ENCODE data around the gene KLHDC4. TPM values are rescaled to one million over a fixed set of nuclear protein-coding genes. Genes with fewer than 3 reads are reported as not detected.

KLHDC4 gene
- total and polyA plus RNA-seq, 10 of the 15 experiments (the other 5 are each of a cell fraction or from before 2014, with no cell fraction given), result 0.80 to 62.1 (median 32.8) TPM

DNA sequence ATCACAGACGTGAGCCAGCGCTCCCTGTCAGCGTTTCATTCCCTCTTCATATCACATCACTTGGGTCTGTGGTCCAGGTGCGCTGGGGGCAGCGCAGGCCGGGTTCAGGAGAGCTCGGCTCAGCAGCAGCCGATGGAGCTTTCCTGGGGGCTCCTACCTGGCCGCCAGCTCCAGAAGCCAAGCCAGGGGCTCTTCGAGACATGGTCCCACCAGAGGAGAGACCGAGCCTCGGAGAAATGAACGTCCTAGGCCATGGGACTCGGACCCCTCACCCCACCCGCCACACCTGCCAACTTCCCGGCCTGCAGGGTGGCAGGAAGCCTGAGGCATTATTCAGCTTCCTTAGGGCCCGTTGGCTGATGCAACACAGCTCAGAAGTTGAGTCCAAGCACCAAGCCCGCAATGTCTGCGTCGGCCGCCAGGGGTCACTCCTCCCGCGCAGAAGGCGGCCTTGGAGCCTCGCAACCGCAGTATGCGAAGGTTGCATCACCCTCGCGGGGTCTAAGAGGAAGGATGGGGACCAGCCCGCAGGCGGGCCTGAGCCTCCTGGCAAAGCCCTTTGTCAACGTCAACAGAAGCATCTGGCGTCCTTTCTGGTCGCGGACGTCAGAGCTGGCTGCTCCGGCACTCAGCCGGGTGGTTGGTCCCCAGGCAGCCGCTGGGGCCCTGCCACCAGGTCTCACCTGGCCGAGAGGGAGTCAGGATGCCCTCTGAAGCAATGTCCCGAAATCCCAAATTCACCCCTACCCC is 13.2 kb upstream of the KLHDC4 start (continued):
- TF ChIP-seq EGR1 (IDR thresholded peaks at IDR 0.05; ENCODE audit: borderline replicate concordance in 1 of 2, low read depth in 2 of 2, low read length in 2 of 2) (peak in 1 of 2 experiments; percentile 27; a peak in 1 of 3 replicates), HDGF (IDR thresholded peaks at IDR 0.05) (peak; percentile 67; the same call in 1 of the 2 replicates), NFYA (IDR thresholded peaks at IDR 0.05; ENCODE audit: borderline replicate concordance, low read depth, low read length) (no peak), BMI1 (IDR thresholded peaks at IDR 0.05; ENCODE audit: borderline replicate concordance) (no peak), LARP7 (IDR thresholded peaks at IDR 0.05) (peak; percentile 67), ZNF217 (IDR thresholded peaks at IDR 0.05) (no peak), MTA2 (IDR thresholded peaks at IDR 0.05; ENCODE audit: low read depth) (no peak), BHLHE40 (IDR thresholded peaks at IDR 0.05; ENCODE audit: borderline replicate concordance in 1 of 2, low read depth in 2 of 2, low read length in 1 of 2) (peak; percentile 56 to 63; a peak in 2 of 4 replicates), SMC3 (IDR thresholded peaks at IDR 0.05; ENCODE audit: borderline replicate concordance, low read length) (peak; percentile 99), TARDBP (IDR thresholded peaks at IDR 0.05; ENCODE audit: borderline replicate concordance) (no peak), BCL3 (IDR thresholded peaks at IDR 0.05; ENCODE audit: borderline replicate concordance, insufficient read depth, low read depth, low read length, poor library complexity, severe bottlenecking) (no peak), ETV6 (conservative IDR thresholded peaks at IDR 0.05 in 1 of 2, IDR thresholded peaks at IDR 0.05 in 1 of 2; ENCODE audit: borderline replicate concordance in 1 of 2, low read depth in 1 of 2) (0 out of 4 replicates have a peak, but pooled peaks of 1 of the 2 experiments have one; percentile 22), SREBF1 (IDR thresholded peaks at IDR 0.05; ENCODE audit: low read length) (no peak), PAX5 (IDR thresholded peaks at IDR 0.05; ENCODE audit: borderline replicate concordance, low read depth, low read length) (peak; percentile 56; the same call in 1 of the 2 replicates), YBX1 (IDR thresholded peaks at IDR 0.05) (no peak), MLLT1 (IDR thresholded peaks at IDR 0.05) (peak; percentile 40; the same call in 1 of the 2 replicates), NFIC (IDR thresholded peaks at IDR 0.05; ENCODE audit: low read depth, low read length) (no peak), SRF (IDR thresholded peaks at IDR 0.05; ENCODE audit: low read depth in 2 of 2, low read length in 2 of 2) (no peak), RB1 (IDR thresholded peaks at IDR 0.05; ENCODE audit: borderline replicate concordance) (no peak; the same call in 1 of the 2 replicates), IKZF1 (conservative IDR thresholded peaks at IDR 0.05) (peak; percentile 60)
- TF ChIP-seq, protein P1, sequence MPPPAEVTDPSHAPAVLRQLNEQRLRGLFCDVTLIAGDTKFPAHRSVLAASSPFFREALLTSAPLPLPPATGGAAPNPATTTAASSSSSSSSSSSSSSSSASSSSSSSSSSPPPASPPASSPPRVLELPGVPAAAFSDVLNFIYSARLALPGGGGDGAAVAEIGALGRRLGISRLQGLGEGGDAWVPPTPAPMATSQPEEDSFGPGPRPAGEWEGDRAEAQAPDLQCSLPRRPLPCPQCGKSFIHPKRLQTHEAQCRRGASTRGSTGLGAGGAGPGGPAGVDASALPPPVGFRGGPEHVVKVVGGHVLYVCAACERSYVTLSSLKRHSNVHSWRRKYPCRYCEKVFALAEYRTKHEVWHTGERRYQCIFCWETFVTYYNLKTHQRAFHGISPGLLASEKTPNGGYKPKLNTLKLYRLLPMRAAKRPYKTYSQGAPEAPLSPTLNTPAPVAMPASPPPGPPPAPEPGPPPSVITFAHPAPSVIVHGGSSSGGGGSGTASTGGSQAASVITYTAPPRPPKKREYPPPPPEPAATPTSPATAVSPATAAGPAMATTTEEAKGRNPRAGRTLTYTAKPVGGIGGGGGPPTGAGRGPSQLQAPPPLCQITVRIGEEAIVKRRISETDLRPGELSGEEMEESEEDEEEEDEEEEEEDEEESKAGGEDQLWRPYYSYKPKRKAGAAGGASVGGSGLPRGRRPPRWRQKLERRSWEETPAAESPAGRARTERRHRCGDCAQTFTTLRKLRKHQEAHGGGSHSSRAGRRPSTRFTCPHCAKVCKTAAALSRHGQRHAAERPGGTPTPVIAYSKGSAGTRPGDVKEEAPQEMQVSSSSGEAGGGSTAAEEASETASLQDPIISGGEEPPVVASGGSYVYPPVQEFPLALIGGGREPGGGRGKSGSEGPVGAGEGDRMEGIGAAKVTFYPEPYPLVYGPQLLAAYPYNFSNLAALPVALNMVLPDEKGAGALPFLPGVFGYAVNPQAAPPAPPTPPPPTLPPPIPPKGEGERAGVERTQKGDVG (CRISPR knock-in tag; IDR thresholded peaks at IDR 0.05), result no peak
- TF ChIP-seq, protein P2, sequence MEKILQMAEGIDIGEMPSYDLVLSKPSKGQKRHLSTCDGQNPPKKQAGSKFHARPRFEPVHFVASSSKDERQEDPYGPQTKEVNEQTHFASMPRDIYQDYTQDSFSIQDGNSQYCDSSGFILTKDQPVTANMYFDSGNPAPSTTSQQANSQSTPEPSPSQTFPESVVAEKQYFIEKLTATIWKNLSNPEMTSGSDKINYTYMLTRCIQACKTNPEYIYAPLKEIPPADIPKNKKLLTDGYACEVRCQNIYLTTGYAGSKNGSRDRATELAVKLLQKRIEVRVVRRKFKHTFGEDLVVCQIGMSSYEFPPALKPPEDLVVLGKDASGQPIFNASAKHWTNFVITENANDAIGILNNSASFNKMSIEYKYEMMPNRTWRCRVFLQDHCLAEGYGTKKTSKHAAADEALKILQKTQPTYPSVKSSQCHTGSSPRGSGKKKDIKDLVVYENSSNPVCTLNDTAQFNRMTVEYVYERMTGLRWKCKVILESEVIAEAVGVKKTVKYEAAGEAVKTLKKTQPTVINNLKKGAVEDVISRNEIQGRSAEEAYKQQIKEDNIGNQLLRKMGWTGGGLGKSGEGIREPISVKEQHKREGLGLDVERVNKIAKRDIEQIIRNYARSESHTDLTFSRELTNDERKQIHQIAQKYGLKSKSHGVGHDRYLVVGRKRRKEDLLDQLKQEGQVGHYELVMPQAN (conservative IDR thresholded peaks at IDR 0.05), result no peak

Data from GM12878 (cell line).